Ovary (tissue), 9 donors: ENCODE measurements around the gene ARID5A. TPM values are rescaled to one million over a fixed set of nuclear protein-coding genes. Genes with fewer than 3 reads are reported as not detected.
A peak's percentile ranks its signal among the peaks of the same experiment; 100 is the strongest.
"Not testable (repeated sequence)": the region's sequence is repeated elsewhere in the genome, so short reads cannot be mapped to it uniquely, and the experiment has no call there.

Source experiments
- DNase-seq, 5 donors: peaks; one replicate each; pipeline ENCODE4 v3.0.0-alpha.2; 2019 to 2020
- H3K27ac ChIP-seq, 2 donors: fragments of 200-600 bp; one replicate each; pipeline versions ENCODE4 v1.5.1 to v1.8.0; 2019 to 2022
- H3K27me3 ChIP-seq: fragments of 200-600 bp; one replicate; pipeline ENCODE4 v1.8.0; 2022
- H3K36me3 ChIP-seq: fragments of 200-600 bp; sonication (generic); one replicate; pipeline ENCODE4 v1.5.1; 2019
- H3K4me1 ChIP-seq: one replicate; pipeline ENCODE4 v1.8.1; 2013; ENCODE audit warnings: mild to moderate bottlenecking, moderate library complexity; ENCODE audit not compliant: insufficient read depth
- H3K4me3 ChIP-seq: fragments of 200-600 bp; sonication (generic); one replicate; pipeline ENCODE4 v1.5.1; 2017
- H3K9me3 ChIP-seq, 2 donors: fragments of 200-600 bp in 1 of 2; sonication (generic) in 1 of 2; one replicate each; pipeline versions ENCODE4 v1.5.1 to v1.8.1; 2013 to 2019; ENCODE audit warnings: mild to moderate bottlenecking in 1 of 2, moderate library complexity in 1 of 2
- EP300 ChIP-seq: sonication (generic); formaldehyde crosslinking; IDR thresholded peaks from one replicate; pipeline ENCODE4 v1.6.1; 2017; ENCODE audit warnings: antibody characterized with exemption
- POLR2A ChIP-seq: fragments of 450-650 bp; IDR thresholded peaks from one replicate; pipeline ENCODE4 v1.6.1; 2017; ENCODE audit warnings: antibody characterized with exemption, mild to moderate bottlenecking, moderate library complexity
- WGBS, 3 donors: extraction: QIAGEN DNeasy Blood & Tissue Kit in 1 of 3; methylation state at CpG; one replicate each; pipeline versions ENCODE4 v1.1.5 to v1.1.7; 2013 to 2017; 5-methylcytosine and 5-hydroxymethylcytosine counted together
- intact Hi-C, 4 donors: fragments of 100-400 bp; cut with DNase I; formaldehyde crosslinking; loops; one replicate each; pipeline versions ENCODE4 v1.11.0 to v1.15.1; 2022 to 2023
- polyA plus RNA-seq, 2 donors: library from polyadenylated mRNA; stranded (reverse); fragments of 200-250 nt in 1 of 2; fragments of 350-450 nt in 1 of 2; fragmentation: Illumina TruSeq in 1 of 2; extraction: RNeasy Lipid Tissue Mini Kit (QIAGEN cat#74804) in 1 of 2; gene quantifications; one replicate each; pipeline ENCODE4 v1.2.3, GENCODE V29; 2013 to 2014
- total RNA-seq, 7 donors: library from RNA; depleted of rRNA in 2 of 7; stranded (reverse); fragments of >200 nt in 2 of 7; fragmentation: NEBNext Ultra II Directional in 3 of 7; extraction: Animal tissue kit (Norgen Biotek cat#: 25700) in 3 of 7; gene quantifications; one replicate each; pipeline versions ENCODE4 v1.1.0 to v1.2.4, GENCODE V29; 2016 to 2023
- TF ChIP-seq, protein P1 (sequence below), 3 donors: fragments of 450-650 bp in 2 of 3; fragments of 200-600 bp in 1 of 3; IDR thresholded peaks; one replicate each; pipeline versions ENCODE4 v1.5.1 to v1.8.0; 2016 to 2022; ENCODE audit warnings: antibody characterized with exemption in 3 of 3, mild to moderate bottlenecking in 1 of 3
- donor health status: DM: no; HTN: no; CAD: no; lungs with moderate emphysema.
- donor health status: DM: no; HTN: no; CAD: no.
- donor health status: Bipolar disorder and iron deficiency.
- donor health status: DM: yes; HTN: yes; CAD: no.
- donor health status: DM: no; HTN: no; CAD: no.
- donor health status: DM: yes; HTN: yes; CAD: no.

Gene ARID5A
- total and polyA plus RNA-seq, 9 donors: 1.5 to 46.1 (median 17.1) TPM

DNA sequence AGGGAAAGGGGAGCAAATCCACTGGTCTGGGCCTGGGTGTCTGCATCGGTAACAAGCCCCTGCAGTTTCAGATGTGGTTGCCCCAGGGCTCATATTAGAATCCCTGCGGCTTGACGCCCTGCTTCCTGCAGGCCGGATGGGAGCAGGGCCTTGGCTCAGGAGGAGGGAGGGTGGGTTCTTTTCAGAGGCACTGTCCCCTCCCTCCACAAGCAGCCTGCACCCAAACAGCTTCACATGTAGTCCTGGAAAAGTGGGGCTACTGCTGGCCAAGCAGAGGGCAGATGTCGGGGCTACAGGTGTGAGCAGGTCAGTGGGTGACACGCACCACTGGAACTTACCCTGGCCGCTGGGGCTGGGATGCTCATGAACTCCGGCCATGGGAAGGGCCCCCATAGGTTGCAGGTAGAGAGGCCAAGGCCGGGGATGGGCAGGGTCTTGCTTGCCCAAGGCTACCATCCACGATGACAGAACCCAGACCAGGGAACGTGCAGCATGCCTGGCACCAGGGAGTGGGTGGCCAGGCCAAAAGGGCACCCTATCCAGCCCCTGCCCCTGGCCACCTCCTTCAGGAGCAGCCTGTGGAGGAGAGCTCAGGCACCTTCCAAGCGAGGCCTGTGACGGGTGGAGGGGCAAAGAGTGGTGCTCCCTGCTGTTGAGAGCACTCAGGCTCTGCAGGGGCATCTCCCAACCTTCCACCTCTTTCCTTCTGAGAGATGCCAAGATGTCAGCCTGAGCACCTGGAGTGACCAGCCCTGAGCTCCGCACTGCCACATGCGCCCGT, 16.8 kb downstream of the ARID5A start:
- H3K27ac ChIP-seq: no peak overlapping the region
- intact Hi-C loops: loop anchor here in 1 of 4 donors (5.0 to 10.0 kb wide), 2 partner anchors 146 to 411 kb away; no protein-coding TSS in a partner anchor
- no peaks in the 10 kb centered on the region for H3K9me3 ChIP-seq
- H3K4me1 ChIP-seq: peaks cover 4% of the 10 kb centered on the region
- 91 to 93% (median 91%) methylated on average over 16 of the region's 16 CpGs for WGBS, 3 donors
- H3K36me3 ChIP-seq: no peaks in the 10 kb centered on the region
- H3K27me3 ChIP-seq: no peaks in the 10 kb centered on the region
- H3K4me3 ChIP-seq: no peak overlapping the region
- TF ChIP-seq, protein P1, sequence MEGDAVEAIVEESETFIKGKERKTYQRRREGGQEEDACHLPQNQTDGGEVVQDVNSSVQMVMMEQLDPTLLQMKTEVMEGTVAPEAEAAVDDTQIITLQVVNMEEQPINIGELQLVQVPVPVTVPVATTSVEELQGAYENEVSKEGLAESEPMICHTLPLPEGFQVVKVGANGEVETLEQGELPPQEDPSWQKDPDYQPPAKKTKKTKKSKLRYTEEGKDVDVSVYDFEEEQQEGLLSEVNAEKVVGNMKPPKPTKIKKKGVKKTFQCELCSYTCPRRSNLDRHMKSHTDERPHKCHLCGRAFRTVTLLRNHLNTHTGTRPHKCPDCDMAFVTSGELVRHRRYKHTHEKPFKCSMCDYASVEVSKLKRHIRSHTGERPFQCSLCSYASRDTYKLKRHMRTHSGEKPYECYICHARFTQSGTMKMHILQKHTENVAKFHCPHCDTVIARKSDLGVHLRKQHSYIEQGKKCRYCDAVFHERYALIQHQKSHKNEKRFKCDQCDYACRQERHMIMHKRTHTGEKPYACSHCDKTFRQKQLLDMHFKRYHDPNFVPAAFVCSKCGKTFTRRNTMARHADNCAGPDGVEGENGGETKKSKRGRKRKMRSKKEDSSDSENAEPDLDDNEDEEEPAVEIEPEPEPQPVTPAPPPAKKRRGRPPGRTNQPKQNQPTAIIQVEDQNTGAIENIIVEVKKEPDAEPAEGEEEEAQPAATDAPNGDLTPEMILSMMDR (IDR thresholded peaks at IDR 0.05): no peak
- peak in 1 of 5 donors; percentile 21 for DNase-seq

DNA sequence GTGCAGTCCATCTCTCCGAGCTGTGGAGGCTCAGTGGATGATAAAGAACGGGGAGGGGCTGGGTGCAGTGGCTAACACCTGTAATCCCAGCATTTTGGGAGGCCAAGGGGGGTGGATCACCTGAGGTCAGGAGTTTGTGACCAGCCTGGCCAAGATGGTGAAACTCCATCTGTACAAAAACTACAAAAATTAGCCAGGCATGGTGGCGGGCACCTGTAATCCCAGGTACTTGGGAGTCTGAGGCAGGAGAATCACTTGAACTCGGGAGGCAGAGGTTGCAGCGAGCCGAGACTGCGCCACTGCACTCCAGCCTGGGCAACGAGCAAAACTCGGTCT, 17.4 kb downstream of the ARID5A start:
- DNase-seq, H3K36me3 ChIP-seq, H3K27me3 ChIP-seq, H3K9me3 ChIP-seq, H3K4me1 ChIP-seq, H3K4me3 ChIP-seq, H3K27ac ChIP-seq: not testable (repeated sequence)
- intact Hi-C loops: loop anchor here in 1 of 4 donors (5.0 to 10.0 kb wide), 2 partner anchors 147 to 411 kb away; no protein-coding TSS in a partner anchor
- 47 to 50% (median 49%) methylated on average over 9 of the region's 9 CpGs for WGBS, 3 donors

DNA sequence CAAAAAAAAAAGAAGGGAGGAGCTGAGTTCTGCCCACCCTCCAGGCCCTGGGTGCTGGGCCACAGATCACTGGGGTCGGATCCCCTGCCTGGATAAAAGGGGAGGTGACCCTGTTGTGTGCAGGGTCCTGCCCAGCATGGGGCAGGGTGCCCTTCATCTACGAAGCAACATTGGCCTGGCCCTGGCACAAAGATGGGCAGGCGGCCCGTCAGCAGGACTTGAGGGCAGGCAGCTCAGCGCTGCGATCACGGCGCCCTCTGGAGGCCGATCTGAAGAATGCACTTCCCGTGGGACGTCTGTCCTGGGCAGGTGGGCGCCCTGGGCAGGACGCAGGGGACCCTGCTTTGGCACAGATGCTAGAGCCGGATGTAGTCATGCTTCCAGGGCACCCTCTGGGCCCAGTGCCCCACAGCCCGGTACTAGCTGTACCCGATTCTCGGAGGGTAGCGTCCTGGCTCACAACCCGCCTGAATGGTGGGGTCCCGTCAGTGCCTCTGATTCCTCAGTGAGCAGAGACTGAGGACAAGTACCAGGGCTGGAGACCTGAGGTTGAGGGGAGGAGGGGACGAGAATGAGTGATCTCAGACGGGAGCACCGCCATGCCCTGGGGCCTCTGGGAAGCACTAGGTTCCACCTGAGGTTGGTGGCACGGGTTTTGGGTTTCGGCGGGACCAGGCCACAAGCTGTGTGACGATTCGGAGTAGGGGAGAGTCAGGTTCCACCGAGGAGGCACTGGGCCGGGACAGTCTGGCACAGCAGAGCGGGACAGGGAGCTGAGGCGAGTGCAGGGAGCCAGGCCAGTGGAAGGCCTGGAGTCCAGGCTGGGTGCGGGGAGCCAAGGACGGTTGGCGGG, 18.0 kb downstream of the ARID5A start:
- Histone ChIP-seq H3K4me3 (no peak overlapping the region), H3K36me3 (no peaks in the 10 kb centered on the region), H3K9me3 (no peaks in the 10 kb centered on the region), H3K4me1 (peaks cover 4% of the 10 kb centered on the region), H3K27me3 (no peaks in the 10 kb centered on the region), H3K27ac (no peak overlapping the region)
- DNase-seq: peak; percentile 51 to 78 (median 70)
- 33 to 41% (median 38%) methylated on average over 32 to 35 of the region's 35 CpGs for WGBS, 3 donors
- TF ChIP-seq EP300: no peak
- TF ChIP-seq, protein P1 (IDR thresholded peaks at IDR 0.05): peak; percentile 82 to 90 (median 85)
- intact Hi-C loops: loop anchor here in 1 of 4 donors (5.0 to 10.0 kb wide), 2 partner anchors 147 to 410 kb away; no protein-coding TSS in a partner anchor

DNA sequence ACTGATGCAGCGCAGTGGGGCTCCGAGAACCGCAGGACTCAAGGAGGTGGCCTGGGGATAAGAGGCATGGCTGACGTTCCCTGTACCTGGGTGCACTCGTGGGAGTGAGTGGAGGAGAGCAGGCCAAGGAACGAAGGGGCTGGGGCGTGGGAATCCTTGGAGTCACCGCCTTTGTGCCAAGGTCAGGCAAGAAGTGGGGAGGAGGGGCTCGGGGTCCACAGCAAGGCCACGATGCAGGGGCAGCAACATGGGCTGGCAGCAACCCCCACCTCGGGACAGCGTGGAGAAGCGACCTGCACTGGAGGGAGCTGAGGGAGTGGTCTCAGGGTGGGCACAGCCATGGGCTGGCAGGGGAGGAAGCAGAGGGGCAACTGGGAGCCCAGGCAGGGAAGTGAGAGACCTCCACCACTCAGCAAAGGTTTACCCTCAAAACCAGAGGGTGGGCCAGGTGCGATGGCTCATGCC, 18.6 kb downstream of the ARID5A start:
- TF ChIP-seq EP300 (no peak), POLR2A (no peak)
- TF ChIP-seq, protein P1 (IDR thresholded peaks at IDR 0.05): no peak
- peaks cover 4% of the 10 kb centered on the region for H3K4me1 ChIP-seq
- H3K9me3 ChIP-seq: no peaks in the 10 kb centered on the region
- 64 to 66% (median 64%) methylated on average over 14 of the region's 14 CpGs for WGBS, 3 donors
- H3K4me3 ChIP-seq: no peak overlapping the region
- no peak for DNase-seq
- intact Hi-C loops: loop anchor here in 1 of 4 donors (10.0 kb wide), 1 partner anchor 410 kb away; no protein-coding TSS in a partner anchor
- H3K36me3 ChIP-seq: no peaks in the 10 kb centered on the region
- H3K27ac ChIP-seq: no peak overlapping the region
- no peaks in the 10 kb centered on the region for H3K27me3 ChIP-seq
